GM12892 (cell line): ENCODE results near the gene FCRL6.

Experiments used
- DNase-seq: peaks from one replicate; pipeline ENCODE4 v3.0.0; 2011; ENCODE audit not compliant: insufficient read length
- FAIRE-seq: peaks from 2 replicates; lab custom pipeline; 2011; peaks lifted over from hg19 to GRCh38; lab: Jason Lieb, UNC
- POLR2A ChIP-seq: IDR thresholded peaks from 2 replicates; pipeline ENCODE4 v1.6.1; 2011; ENCODE audit warnings: low read depth, low read length, control low read depth
- POLR2AphosphoS5 ChIP-seq: IDR thresholded peaks from 2 replicates; pipeline ENCODE4 v1.6.1; 2011; ENCODE audit warnings: low read depth, low read length, control low read depth
- TAF1 ChIP-seq: IDR thresholded peaks from 2 replicates; pipeline ENCODE4 v1.6.1; 2011; ENCODE audit warnings: low read depth, mild to moderate bottlenecking, control low read depth, low read length, borderline replicate concordance

Gene FCRL6

DNA sequence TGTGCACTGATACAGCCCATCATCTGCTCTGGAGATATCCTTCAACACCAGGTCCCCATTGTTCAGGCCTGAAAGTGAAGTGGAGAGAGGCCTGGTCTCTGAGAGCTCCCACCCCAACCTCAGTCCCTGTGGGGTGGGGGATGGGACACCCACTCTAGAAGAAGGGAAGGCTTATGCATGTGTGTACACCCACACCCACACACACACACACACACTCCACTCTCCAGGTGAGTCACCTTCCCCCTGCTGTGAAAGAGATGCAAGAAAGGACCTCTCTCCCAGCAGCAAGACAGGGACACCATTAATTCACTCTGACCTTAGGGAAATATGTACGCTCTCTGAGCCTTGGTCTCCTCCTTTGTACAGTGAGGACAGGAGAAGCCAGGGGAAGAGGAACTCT lies 54.4 kb downstream of the FCRL6 start:
- FAIRE-seq, result no peak
- TF ChIP-seq TAF1, result no peak
- no peak for TF ChIP-seq POLR2AphosphoS5
- TF ChIP-seq POLR2A, result no peak
- DNase-seq, result no peak

DNA sequence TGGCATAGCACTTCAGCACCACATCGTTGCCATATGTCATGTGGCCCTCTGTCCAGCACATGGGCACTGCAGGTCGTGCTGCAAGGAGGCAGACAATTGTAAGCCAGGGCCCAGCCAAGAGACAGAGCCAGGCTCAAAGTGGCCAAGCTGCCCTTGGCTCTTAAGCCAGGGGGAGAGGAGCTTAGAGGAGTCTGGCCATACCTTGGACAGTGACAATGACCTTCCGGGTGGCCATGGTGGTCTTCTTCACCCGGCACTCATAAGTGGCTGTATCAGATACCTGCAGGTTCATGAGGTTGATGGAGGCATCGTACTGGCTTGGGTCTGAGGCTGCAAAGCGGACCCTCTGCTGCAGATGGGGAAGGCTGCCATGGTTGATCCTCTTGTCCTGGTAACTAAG lies 55.7 kb downstream of the FCRL6 start:
- FAIRE-seq, result no peak
- TF ChIP-seq TAF1 (no peak), POLR2A (no peak), POLR2AphosphoS5 (no peak)
- no peak for DNase-seq

DNA sequence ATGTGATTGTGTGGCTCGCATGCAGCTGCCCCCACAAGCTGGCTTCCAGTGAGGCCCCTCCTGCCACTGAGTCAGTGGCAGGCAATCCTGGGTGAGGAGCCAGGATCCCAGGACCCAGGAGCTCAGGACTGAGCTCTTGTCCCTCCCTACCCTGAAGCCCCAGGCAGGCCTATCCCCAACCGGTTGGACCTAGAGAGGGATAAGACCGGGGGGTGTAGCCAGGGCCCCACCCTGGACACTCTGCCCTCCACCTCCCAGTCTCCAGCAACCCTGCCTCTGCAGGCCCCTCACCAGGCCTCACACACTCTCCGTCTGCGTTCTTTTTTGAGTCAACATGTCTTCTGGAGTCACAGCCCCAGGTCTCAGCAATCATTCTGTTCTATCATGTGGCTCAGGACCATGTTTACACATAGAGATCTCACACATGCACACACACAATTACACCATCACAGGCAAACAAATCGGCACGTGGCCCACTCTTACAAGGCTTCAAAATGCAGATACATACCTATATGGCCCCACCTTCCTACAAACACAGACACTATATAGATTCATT lies 57.7 kb downstream of the FCRL6 start:
- TF ChIP-seq POLR2A, result no peak
- TF ChIP-seq POLR2AphosphoS5, result no peak
- no peak for TF ChIP-seq TAF1

DNA sequence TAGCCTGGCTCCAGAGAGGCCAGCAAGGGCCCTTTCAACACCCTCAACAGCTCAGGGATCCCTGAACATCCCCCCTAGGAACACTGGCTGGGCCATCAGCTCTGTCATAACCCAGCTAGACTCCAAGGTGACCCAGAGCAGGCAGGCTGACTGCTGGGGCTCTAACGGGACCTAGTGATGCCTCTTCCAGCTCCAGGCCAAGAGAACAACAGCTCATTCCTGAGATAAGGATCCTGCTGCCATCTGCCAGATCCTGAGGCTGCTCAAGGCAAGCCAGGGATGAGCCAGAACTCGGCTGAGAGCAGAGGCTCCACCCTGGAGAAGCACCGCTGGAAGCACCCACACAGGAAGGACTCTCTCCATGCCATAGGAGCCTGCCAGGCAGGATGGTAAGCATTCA lies 58.3 kb downstream of the FCRL6 start:
- no peak for DNase-seq
- TF ChIP-seq POLR2A (no peak), TAF1 (no peak), POLR2AphosphoS5 (no peak)
- FAIRE-seq, result no peak

More for the DNA sequence above, 57.7 kb downstream of the FCRL6 start:
- DNase-seq, result no peak
- no peak for FAIRE-seq

DNA sequence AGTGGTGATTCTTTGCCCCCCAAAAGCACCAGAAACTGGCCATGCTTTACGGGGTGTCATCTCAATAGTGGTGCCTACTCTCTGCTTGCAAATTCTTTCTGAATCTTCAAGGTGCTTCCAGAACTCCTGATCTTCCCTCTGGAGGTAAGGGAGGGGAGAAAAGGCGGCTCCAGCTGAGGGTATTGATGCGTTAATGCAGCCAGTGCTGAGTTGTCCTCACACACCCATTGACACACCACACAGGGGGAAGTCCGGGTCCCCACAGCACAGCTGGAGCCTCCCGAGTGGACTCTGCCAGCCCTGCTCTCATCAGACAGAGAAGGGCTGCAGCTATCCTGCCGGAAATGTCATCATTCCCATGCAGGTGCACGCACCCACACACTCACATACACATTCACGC lies 59.1 kb downstream of the FCRL6 start:
- TF ChIP-seq POLR2AphosphoS5, result no peak
- no peak for TF ChIP-seq POLR2A
- TF ChIP-seq TAF1, result no peak
- no peak for FAIRE-seq
- DNase-seq, result no peak

DNA sequence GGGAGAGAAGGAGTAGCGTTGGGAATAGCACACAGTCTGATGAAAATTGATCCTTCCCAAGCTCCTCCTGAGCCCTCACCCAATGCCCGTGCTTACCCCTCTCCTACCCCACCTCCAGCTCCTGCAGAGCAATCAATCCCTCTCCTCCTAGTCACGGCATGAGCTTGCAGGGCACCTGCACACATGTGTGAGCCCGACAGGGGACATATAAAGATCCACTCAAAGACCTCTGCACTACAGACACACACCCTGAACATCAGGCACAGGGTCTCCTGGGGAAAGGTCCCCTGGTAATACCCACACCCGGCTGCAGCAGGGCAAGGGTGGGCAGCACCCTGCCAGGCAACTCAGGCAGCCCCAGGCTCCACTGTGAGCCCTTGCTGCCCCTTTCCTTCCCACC lies 59.9 kb downstream of the FCRL6 start:
- no peak for FAIRE-seq
- TF ChIP-seq POLR2A (no peak), POLR2AphosphoS5 (no peak), TAF1 (no peak)
- DNase-seq, result no peak

DNA sequence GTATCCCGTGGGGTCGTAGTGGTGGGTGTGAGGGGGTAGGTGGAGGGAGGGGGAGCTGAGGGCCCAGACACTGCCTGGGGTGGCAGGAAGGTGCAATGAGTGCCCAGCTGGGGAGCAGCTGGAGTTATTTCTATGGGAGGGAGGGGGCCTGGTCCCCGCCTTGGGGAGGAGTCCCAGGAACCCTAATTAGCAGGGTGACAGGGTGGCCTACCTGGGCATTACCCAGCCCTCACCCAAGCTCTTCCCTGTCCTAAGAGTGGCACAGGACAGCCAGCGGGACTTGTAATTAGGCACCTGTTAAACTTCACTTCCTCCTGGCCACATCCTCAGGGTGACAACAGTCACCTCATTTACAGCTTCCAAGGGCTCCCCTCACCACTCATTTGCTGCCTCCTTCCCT lies 60.4 kb downstream of the FCRL6 start, which contains the start of gene VSIG8:
VSIG8 (minus strand) TSS at position 101 of the 400 bp plus-strand sequence. CDS start 136 bp downstream, outside the sequence.
- DNase-seq (no peak), FAIRE-seq (no peak)
- TF ChIP-seq POLR2A (no peak), TAF1 (no peak), POLR2AphosphoS5 (no peak)

DNA sequence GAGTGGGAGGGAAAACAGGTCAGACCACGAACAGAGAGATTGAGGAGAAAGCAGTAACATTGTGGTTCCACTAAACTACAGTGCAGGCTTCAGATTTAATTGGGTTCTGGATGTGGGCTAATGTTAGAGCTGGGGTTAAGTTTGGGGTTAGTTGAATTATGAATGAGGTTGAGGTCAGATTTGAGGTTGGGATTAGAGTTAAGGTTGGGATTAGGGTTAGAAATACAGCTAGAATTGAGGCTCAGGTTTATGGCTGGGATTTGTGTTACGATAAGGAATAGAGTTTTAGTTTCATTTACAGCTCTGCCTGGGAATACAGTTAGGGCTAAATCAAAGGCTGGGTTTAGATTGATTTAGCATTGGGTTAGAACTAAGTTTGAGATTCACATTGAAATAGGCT lies 62.1 kb downstream of the FCRL6 start:
- TF ChIP-seq POLR2AphosphoS5 (no peak), POLR2A (no peak), TAF1 (no peak)
- DNase-seq (no peak), FAIRE-seq (no peak)
